T-helper 22 cell (primary cell): ENCODE measurements around the gene PSEN2.
A peak's percentile ranks its signal among the peaks of the same experiment; 100 is the strongest.
"Not testable (repeated sequence)": the region's sequence is repeated elsewhere in the genome, so short reads cannot be mapped to it uniquely, and the experiment has no call there.

Experiments used
- DNase-seq: peaks from one replicate; pipeline ENCODE4 v3.0.0-alpha.2; 2020; ENCODE audit warnings: low read depth

The PSEN2 gene

GRCh38 chr1:226870401-226871279 is at the start of gene PSEN2:
PSEN2 (plus strand) TSS chr1:226870616; CDS start chr1:226881908, 11,292 bp downstream.
- DNase-seq: peak; percentile 23

- no peak for DNase-seq
These were observed 49.3 kb upstream of the PSEN2 start for GRCh38 chr1:226820941-226821718.

DNA sequence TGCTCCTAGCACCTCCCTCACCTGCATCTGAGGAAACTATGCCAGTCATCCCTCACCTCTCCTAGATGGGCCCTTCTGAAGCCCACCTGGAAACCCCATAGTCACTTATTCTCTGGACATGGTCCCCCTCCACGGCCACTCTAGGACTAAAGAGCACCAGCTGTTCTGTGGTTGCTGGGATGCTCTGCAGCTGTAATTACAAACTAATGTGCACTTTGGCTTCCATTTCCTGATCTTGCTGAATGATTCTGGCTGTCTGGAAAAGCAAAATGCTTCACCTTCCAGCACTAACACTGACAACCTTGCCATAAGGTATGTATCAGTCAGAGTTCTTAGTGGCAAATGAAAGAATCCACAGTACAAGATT is 48.7 kb upstream of the PSEN2 start:
- DNase-seq: no peak

- no peak for DNase-seq
These were observed 46.8 kb upstream of the PSEN2 start for GRCh38 chr1:226823643-226824042.

DNA sequence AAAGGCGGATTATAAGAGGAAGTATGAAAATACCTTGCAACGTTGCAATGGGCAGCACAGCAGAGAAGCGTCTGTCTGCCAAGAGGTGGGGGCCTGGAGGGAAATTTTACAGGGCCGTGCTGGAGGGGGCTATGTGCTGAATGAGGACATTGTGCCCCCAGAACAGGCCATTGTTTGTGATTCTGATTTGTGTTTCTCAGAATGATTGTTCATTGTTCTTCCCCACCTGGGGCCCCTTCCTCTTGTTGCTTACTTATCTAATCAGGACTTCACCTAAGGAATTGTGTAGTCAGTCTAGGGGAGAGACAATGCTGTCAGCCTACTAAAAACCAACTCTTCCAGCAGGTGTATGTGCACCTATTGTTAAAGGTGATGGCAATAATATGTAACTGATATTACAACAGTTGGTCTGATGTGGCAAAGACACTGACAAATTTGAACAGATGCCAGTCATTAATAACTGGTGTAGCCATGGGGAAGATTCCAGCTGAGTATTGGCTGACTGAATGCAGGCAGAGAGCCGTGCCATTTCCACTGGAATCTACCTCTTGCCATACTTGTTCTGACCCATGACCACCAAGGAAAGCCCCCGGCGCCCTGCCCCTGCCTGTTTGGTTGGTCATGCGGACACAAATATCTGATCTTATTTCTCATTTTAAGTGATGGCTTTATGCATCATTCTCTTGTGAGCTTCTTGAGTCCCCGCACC is 45.2 kb upstream of the PSEN2 start:
- no peak for DNase-seq

GRCh38 chr1:226825746-226826100 is 44.7 kb upstream of the PSEN2 start:
- no peak for DNase-seq

- DNase-seq: no peak
These were observed 43.7 kb upstream of the PSEN2 start for GRCh38 chr1:226826479-226827261.

- no peak for DNase-seq
These were observed 43.0 kb upstream of the PSEN2 start for GRCh38 chr1:226827458-226827857.

GRCh38 chr1:226827968-226828513 is 42.4 kb upstream of the PSEN2 start:
- DNase-seq: peak; percentile 81

GRCh38 chr1:226829105-226829504 is 41.3 kb upstream of the PSEN2 start:
- DNase-seq: no peak

- DNase-seq: no peak
These were observed 38.5 kb upstream of the PSEN2 start for GRCh38 chr1:226831953-226832352.

DNA sequence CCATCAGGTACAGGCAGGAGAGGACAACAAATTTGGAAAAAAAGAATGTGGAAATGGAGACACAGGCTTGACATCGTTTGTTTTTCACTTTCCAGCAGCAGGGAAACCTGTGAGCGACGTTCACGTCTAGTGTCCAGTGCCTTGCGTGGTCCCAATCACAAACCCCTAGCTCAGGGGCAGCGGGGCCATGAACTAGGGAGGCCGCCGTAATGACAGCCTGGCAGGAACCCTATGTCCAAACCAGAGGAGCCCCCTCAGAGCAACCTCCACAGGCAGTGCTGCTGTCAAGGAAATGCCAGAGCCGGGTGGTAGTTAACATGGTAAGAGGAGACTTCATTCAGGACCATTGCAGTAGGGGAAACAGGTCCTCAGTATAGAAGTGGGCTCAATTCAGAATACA is 37.8 kb upstream of the PSEN2 start:
- no peak for DNase-seq

DNA sequence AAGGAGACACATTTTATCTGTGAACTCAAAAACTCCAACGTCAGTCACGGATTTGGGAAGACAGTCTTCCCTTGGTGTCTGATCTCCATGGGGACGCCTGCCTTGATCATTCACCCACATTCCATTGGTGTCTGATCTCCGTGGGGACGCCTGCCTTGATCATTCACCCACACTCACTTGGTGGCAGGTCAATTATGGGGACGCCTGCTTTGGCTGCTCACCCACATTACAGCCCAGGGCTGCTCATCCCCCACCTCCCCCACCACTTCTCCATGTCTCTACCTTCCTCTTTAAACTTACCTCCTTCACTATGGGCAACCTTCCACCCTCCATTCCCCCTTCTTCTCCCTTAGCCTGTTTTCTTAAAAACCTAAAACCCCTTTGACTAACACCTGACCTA is 36.2 kb upstream of the PSEN2 start:
- DNase-seq: not testable (repeated sequence)

DNA sequence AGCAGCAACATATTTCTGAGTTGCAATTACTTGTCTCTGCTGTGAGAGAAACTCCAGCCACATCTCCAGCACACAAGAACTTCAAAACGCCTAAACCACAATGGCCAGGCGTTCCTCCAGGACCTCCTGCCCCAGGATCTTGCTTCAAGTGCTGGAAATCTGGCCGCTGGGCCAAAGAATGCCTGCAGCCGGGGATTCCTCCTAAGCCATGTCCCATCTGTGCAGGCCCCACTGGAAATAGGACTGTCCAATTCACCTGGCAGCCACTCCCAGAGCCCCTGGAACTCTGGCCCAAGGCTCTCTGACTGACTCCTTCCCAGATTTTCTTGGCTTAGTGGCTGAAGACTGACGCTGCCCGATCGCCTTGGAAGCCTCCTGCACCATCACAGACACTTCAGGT is 35.0 kb upstream of the PSEN2 start:
- not testable (repeated sequence) for DNase-seq

DNA sequence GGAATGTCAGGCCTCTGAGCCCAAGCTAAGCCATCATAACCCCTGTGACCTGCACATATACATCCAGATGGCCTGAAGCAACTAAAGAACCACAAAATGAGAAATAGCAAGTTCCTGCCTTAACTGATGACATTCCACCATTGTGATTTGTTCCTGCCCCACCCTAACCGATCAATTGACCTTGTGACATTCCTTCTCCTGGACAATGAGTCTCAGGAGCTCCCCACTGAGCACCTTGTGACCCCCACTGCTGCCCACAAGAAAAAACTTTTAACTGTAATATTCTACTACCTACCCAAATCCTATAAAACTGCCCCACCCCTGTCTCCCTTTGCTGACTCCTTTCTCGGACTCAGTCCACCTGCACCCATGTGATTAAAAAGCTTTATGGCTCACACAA is 32.5 kb upstream of the PSEN2 start:
- DNase-seq: not testable (repeated sequence)

- DNase-seq: no peak
These were observed 32.0 kb upstream of the PSEN2 start for GRCh38 chr1:226838456-226838855.

- DNase-seq: no peak
These were observed 24.8 kb upstream of the PSEN2 start for GRCh38 chr1:226845624-226846023.

GRCh38 chr1:226846786-226847185 is 23.6 kb upstream of the PSEN2 start:
- DNase-seq: no peak

DNA sequence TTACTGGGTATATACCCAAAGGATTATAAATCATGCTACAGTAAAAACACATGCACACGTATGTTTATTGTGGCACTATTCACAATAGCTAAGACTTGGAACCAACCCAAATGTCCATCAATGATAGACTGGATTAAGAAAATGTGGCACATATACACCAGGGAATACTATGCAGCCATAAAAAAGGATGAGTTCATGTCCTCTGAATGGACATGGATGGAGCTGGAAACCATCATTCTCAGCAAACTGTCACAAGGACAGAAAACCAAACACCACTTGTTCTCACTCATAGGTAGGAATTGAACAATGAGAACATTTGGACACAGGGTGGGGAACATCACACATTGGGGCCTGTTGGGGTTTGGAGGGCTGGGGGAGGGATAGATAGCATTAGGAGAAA is 15.9 kb upstream of the PSEN2 start:
- DNase-seq: not testable (repeated sequence)

DNA sequence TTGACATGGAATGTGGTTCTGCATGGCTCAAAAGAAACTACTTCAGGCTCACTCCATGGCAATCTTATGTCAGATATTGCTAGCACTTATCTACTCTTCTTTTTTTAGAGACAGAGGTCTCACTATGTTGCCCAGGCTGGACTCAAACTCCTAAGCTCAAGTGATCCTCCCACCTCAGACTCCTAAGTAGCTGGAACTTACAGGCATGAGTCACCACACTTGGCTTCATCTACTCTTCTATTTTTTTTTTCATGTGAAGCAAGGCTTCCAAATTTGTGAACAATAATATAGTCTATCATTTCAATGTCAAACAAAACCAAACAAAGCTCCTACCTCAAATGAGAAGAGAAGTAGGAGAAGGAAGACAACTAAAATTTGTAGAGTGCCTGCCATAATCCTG is 7.5 kb upstream of the PSEN2 start:
- no peak for DNase-seq

DNA sequence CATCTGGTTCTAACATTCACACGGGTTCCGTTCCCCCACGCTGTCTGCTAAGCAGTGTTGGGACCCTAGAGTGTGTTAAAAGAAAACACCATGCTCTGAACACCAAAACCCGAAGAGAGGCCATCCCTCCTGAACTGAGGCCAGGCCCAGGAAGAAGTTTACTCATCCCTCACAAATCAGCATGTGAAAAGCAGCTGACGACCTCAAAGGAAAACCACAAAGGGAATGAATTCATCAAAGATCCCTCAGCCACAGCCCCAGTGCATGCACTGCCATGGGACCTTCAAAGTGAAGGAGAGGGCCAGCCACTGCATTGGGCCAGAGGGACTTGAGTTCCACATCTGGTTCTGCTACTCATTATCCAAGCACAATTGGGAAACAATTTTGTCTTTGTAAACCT is 7.0 kb upstream of the PSEN2 start:
- DNase-seq: no peak

DNA sequence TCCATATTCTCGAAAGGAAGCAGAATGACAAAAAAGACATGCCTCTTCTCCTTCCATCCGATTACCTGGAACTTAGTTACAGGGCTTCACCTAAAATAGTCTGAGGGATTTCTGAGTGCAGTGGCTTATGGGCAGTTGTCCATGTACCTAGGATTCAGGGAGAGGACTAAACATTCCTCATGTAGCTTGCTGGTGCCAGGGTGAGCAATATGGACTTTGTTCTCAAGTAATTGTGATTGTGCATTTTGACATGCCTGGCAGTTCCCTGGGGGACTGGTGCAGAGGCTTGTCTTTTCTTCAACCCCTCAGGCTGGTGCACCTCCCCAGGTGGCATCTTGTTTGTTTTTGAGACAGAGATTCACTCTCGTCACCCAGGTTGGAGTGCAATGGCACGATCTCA is 6.1 kb upstream of the PSEN2 start:
- no peak for DNase-seq
